CD4-positive, alpha-beta T cell treated with Interleukin-17A for 4 hours (primary cell): Measurements from ENCODE around the gene HCK.
"Not testable (repeated sequence)": the region's sequence is repeated elsewhere in the genome, so short reads cannot be mapped to it uniquely, and the experiment has no call there.

Source experiments
- DNase-seq: peaks from one replicate; pipeline ENCODE4 v3.0.0-alpha.2; 2020; ENCODE audit warnings: mixed read lengths

Gene HCK

GRCh38 chr20:32109392-32110172 lies 57.5 kb downstream of the HCK start, which contains the start of gene TM9SF4:
Gene TM9SF4, plus strand, starts transcription at chr20:32109714. Its CDS starts 27 bp downstream, at chr20:32109741.
- peak; percentile 90 for DNase-seq

- DNase-seq = no peak
Observed at GRCh38 chr20:32110173-32110704, 58.2 kb downstream of the HCK start.

DNA sequence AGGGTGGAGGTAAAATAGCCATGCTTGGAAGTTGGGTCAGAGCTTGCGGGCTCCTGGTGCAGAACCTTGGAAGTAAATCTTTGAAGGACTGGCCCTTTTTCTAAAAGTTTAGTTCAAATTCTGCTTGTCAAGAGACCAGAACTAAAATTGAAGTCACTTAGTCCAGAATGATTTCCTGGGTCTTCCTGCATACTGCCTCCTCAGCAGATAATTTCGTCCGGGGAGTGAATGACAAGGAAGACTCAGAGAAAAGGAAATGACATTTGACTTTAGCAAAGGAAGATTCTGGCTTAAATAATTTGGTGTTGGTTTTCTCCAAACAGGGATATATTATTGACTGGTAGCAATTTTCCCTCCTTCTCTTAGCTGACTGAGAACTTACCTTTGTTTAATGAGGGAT lies 58.7 kb downstream of the HCK start:
- DNase-seq = no peak

DNA sequence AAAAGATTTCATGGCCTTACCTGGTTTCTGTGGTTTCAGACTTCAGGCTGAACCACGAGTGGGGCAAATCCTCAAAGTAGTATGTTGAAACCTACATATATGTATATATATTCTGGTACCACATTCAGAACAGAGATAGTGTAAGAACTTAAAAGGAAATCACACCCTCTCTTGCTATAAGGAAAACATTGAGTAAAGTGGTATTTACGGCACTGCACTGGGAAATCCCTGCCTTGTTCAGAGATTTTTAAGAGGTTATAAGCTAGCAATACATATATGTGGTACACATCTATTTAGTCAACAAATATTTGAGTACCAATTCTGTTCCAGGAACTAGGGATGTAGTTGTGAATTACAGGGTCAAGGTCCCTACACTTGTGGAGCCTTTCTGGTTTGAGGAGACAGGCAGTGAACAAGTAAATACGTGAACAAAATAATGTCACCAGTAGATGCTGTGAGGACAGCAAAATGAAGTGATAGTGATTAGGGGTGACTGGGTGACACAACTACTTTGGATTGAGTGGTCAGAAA lies 59.2 kb downstream of the HCK start:
- DNase-seq = no peak

- no peak for DNase-seq
Observed at GRCh38 chr20:32111753-32112152, 59.7 kb downstream of the HCK start.

- no peak for DNase-seq
Observed at GRCh38 chr20:32112841-32113240, 60.8 kb downstream of the HCK start.

DNA sequence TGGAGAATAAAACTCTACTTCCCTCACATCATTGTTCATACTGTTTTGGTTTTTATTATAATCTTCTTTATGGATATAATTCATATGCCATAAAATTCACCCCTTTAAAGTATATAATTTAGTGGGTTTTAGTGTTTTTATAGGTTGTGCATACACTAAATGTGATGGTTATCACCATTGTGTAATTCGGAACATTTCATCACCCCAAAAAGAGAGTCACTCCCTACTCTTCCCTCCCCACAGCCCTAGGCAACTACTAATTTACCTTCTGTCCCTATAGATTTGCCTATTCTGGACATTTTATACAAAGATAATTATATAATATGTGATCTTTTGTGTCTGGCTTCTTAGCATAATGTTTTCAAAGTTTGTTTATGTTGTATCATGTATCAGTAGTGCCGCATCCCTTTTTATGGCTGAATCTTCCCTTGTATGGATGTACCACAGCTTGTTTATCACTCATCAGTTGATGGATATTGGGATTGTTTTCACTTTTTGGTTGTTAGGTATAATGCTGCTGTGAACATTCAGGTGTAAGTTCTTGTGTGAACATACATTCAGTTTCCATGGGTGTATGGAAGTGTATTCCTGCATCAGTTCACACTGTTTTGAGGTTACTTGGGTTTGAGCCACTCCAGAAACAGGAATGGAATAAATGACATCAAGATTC lies 61.7 kb downstream of the HCK start:
- DNase-seq = no peak

DNA sequence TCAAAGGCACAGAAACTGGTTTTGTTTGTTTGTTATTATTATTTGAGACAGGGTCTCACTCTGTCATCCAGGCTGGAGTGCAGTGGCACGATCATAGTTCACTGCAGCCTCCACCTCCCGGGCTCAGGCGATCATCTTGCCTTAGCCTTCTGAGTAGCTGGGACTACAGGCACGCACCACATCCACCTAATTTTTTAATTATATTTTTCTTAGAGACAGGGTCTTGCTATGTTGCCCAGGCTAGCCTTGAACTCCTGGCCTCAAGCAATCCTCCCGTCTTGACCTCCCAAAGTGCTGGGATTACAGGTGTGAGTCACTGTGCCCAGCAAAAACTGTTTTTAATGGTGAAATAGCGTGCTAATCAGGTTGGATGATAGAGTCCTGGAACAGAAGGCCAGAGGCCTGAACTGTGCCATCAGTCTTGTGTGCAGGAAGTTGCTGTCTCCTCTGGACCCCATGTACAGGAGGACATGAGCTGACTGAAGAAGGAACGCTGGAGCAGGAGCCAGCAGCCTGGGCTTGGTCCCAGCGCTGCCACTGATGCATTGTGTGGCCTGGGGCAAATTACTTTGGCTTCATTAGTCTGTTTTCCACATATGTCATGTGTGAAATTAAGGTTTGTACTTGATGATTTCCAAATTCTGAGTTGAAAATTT lies 62.4 kb downstream of the HCK start:
- DNase-seq = no peak

DNA sequence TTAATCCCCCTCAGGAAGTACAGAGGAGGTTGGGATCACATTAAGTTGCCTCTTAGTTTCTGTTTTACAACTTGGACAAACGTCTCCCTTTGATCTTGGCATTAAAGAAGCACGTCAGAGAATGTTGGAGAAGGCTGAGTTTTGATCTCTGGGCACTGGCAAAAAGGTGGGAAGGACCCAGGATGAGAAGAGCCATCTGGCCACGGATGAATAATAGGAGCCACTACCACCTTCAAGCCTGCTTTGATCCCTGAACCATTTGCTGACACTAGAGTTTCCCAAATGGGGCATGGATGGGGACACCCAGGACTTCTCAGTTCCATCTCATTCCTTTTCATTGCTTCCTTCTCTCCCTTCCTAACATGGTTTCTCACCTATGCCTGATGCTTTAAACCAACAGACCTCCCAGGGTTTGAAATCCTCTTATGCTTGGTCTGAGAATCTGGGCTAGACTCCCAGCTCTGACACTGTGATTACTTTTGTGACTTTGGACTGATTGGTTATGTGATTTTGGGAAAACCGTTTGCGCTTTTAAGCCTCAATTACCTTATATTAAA lies 63.2 kb downstream of the HCK start:
- DNase-seq = no peak

DNA sequence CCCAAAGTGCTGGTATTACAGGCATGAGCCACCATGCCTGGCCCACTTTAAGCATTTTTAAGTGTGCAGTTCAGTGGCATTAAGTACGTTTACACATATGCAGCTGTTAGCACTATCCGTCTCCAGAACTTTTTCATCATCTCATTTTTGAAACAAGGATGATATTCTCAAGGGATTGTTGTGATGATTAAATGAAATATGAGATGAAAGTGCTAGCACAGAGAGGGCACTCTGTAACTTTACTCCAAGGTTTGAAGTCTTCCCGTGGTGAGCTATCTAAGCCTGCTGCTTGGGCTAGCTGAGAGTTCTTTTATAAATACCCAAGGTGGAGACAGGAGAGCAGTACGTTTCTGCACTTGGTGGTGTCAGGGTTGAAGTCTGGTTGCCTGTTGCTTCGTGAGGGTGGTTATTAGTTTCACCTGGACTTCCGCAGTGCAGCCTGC lies 64.1 kb downstream of the HCK start:
- DNase-seq = no peak

DNA sequence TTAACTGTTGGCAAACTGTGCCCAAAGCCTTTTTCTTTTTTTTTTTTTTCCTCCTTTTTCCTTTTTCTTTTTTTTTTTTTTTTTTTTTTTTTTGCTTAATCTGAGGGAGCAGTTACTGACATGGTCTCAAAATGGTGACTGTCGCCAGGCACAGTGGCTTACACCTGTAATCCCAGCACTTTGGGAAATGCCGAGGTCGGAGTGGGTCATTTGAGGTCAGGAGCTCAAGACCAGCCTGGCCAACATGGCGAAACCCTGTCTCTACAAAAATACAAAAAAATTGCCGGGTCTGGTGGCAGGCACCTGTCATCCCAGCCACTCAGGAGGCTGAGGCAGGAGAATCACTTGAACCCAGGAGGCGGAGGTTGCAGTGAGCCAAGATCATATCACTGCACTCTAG lies 64.8 kb downstream of the HCK start:
- DNase-seq = not testable (repeated sequence)

GRCh38 chr20:32118427-32118826 lies 66.4 kb downstream of the HCK start:
- DNase-seq = not testable (repeated sequence)

GRCh38 chr20:32119734-32120133 lies 67.7 kb downstream of the HCK start:
- no peak for DNase-seq

GRCh38 chr20:32121908-32122307 lies 69.9 kb downstream of the HCK start:
- not testable (repeated sequence) for DNase-seq

DNA sequence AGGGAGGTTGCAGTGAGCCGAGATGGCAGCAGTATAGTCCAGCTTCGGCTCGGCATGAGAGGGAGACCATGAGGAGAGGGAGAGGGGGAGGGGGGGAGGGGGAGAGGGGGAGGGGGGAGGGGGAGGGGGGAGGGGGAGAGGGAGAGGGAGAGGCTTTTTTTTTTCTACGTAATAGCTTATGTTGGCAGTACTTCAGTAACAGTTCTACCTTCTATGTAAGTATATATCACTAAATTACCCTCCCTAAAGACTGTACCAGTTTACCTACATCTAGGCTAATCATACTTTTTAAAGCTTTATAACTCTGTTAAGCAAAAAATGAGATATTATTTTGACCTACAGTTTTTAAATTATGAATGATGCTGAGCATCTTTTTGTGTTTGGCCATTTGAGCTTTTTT lies 71.0 kb downstream of the HCK start:
- DNase-seq = no peak

- no peak for DNase-seq
Observed at GRCh38 chr20:32124916-32125454, 72.9 kb downstream of the HCK start.

DNA sequence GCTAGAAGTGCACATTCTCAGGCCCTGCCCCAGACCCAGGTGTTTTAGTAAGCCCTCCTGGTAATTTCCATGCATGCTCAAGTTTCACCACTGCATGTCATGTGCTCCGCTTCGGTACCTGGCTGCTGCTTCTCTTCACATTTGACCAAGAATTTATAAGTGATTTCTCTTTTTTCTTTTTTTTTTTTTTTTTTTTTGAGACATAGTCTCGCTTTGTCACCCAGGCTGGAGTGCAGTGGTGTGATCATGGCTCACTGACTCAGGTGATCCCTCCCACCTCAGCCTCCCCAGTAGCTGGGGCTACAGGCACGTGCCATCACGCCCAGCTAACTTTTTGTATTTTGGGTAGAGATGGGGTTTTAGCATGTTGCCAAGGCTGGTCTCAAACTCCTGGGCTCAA lies 73.5 kb downstream of the HCK start:
- no peak for DNase-seq

DNA sequence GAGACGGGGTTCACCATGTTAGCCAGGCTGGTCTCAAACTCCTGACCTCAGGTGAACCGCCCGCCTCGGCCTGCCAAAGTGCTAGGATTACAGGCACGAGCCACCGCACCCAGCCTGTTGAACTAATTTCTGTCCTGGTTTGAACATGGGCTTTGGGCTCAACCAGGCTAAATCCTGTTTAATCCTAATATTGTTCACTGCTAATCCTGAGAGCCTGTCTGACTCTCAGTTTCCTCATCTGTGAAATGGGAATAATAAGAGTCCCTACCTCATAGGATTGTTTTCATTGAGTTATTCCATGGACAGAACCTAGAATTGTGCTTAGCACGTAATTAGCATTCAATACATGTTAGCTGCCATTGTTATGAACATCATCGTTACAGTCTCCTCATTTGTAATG lies 74.9 kb downstream of the HCK start:
- DNase-seq = no peak

DNA sequence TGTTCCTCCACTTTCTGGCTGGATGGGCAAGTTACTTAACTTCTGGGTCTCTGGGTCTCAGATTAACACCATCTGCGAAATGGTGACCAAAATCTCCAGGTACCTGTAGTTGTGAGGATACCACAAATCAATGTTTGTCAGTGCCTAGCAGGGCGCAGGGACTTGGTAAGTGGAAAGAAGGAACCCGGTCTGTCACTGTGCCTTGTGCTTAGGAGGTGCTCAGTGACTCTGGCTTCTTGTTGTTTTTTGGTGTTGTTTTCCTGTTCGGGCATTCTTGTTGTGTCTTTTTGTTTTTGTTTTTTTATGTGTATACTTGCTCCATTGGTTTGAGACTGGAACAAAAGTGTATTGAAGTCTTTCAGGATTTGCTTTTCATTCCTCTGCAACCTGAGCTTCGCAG lies 75.3 kb downstream of the HCK start:
- no peak for DNase-seq

GRCh38 chr20:32128167-32128566 lies 76.1 kb downstream of the HCK start:
- no peak for DNase-seq

GRCh38 chr20:32129863-32130262 lies 77.8 kb downstream of the HCK start:
- DNase-seq = no peak

DNA sequence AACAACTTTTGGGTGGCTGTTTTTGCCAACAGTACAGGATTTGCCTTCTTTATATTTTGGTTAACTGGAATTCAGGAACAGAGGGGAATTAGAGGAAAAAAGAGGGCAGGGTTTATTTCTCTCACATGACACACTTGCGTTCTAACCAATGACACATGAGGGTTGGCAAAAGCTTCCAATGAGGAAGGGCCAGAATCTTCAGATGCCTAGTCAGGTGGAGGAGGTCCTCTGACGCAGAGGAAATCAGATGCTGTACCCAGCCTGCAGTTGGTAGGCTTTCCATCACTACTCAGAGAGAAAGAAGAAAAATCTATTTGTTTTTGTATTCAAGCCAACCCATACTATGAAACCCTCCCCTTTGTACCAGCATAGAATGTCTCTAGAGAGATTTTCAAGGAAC lies 78.3 kb downstream of the HCK start:
- DNase-seq = no peak

DNA sequence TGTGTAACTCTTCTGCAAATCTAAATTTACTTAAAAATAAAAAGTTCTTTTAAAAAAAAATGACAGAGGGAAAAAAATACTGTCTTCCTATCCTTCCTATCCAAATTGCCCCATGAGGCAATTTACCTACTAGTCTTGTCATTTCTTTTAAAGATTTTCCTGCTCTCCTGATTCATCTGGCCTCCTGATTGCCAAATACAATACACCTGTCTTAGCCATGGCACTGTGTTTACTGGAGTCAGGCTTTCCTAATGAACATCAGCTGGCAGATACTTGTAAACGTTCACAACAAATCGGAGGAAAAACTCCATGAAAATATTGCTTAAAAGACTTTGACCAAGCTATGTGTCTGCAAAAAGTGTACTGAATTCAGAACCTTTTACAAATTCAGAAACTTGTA lies 78.9 kb downstream of the HCK start:
- no peak for DNase-seq
